GM19467 (cell line): ENCODE results near the gene ACVR1B.

Experiments
- ATAC-seq: cut with Tn5 transposase; IDR thresholded peaks from one replicate; pipeline ENCODE4 v1.9.1; 2021; ENCODE audit warnings: mild to moderate bottlenecking, moderate library complexity; ENCODE audit not compliant: unreplicated experiment

ACVR1B gene

GRCh38 chr12:51951199-51951842 is at the start of gene ACVR1B:
ACVR1B (plus strand) TSS chr12:51951699; CDS start chr12:51951744, 45 bp downstream.
- ATAC-seq, result peak; percentile 83

GRCh38 chr12:51901881-51902280 is 49.6 kb upstream of the ACVR1B start:
- no peak for ATAC-seq

GRCh38 chr12:51904951-51905470 is 46.5 kb upstream of the ACVR1B start:
- ATAC-seq, result no peak

- ATAC-seq, result no peak
Measured at GRCh38 chr12:51905471-51906429, 45.7 kb upstream of the ACVR1B start.

- ATAC-seq, result no peak
Measured at GRCh38 chr12:51906430-51907082, 44.9 kb upstream of the ACVR1B start.

- no peak for ATAC-seq
Measured at GRCh38 chr12:51907083-51907855, 44.2 kb upstream of the ACVR1B start, which contains the start of gene ACVRL1. ACVRL1 (plus strand) TSS chr12:51907504; CDS start chr12:51912475, 4,971 bp downstream.

- ATAC-seq, result no peak
Measured at GRCh38 chr12:51907856-51908425, 43.6 kb upstream of the ACVR1B start.

GRCh38 chr12:51908876-51909592 is 42.5 kb upstream of the ACVR1B start:
- no peak for ATAC-seq

GRCh38 chr12:51910168-51910567 is 41.3 kb upstream of the ACVR1B start:
- no peak for ATAC-seq

- no peak for ATAC-seq
Measured at GRCh38 chr12:51910691-51911090, 40.8 kb upstream of the ACVR1B start.

- no peak for ATAC-seq
Measured at GRCh38 chr12:51911307-51911706, 40.2 kb upstream of the ACVR1B start.

GRCh38 chr12:51911788-51912711 is 39.4 kb upstream of the ACVR1B start:
- ATAC-seq, result no peak

- ATAC-seq, result no peak
Measured at GRCh38 chr12:51913071-51914033, 38.1 kb upstream of the ACVR1B start.

- no peak for ATAC-seq
Measured at GRCh38 chr12:51914034-51914923, 37.2 kb upstream of the ACVR1B start.

- no peak for ATAC-seq
Measured at GRCh38 chr12:51915003-51915625, 36.4 kb upstream of the ACVR1B start.

GRCh38 chr12:51915951-51916350 is 35.5 kb upstream of the ACVR1B start:
- no peak for ATAC-seq
